NCI-H187 (cell line): ENCODE results near the gene BOLA2B.

Experiments
- DNase-seq, 2 experiments: peaks; one replicate each; lab custom pipeline; 2025; lab: John Stamatoyannopoulos, UW

BOLA2B gene

DNA sequence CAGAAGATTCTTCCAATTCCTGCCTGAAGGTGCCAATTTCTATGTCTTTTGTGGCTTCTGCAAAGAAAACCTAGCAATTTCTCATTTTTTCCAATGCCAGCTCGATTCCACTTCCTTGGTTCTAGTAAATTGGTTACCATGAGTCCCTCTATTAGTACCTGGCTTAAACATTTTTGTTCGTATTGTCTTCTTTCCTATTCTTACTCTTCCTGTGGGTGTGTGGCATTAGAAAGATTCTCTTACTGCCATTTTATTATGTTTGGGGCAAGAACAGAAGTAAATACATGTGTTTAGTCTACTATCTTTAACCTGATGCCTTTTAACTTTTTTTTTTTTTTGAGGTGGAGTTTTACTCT is 50.1 kb downstream of the BOLA2B start:
- no peak for DNase-seq
